Measurements from ENCODE around the gene ECSCR.

GRCh38 chr5:139401546-139401945, 61.0 kb downstream of the ECSCR start:
- TF ChIP-seq GATA3 (IDR thresholded peaks at IDR 0.05; ENCODE audit: low read depth, low read length) = no peak
- no peak for TF ChIP-seq GATA2 (IDR thresholded peaks at IDR 0.05; ENCODE audit: low read depth, low read length)
